GM06990 (cell line): ENCODE data around the gene ADGRG7.

Experiments
- DNase-seq: peaks from one replicate; pipeline ENCODE4 v3.0.0-alpha.2; 2011; ENCODE audit not compliant: insufficient read length; ENCODE audit errors: extremely low read depth
- H3K27me3 ChIP-seq: replicated peaks from 2 replicates; pipeline ENCODE4 v1.6.0; 2011; ENCODE audit warnings: low read length; ENCODE audit not compliant: control insufficient read depth, insufficient read depth
- H3K36me3 ChIP-seq: 2 replicates; pipeline ENCODE4 v1.5.1; 2011; ENCODE audit warnings: low read length; ENCODE audit not compliant: control insufficient read depth, insufficient read depth
- H3K4me3 ChIP-seq: replicated peaks from 2 replicates; pipeline ENCODE4 v1.5.1; 2011; ENCODE audit warnings: low read depth, mild to moderate bottlenecking, control low read depth, low read length
- CTCF ChIP-seq: IDR thresholded peaks from 2 replicates; pipeline ENCODE4 v1.5.1; 2011; ENCODE audit warnings: low read length, control low read depth, mild to moderate bottlenecking, inconsistent platforms; ENCODE audit not compliant: insufficient read depth, poor library complexity, severe bottlenecking

Gene ADGRG7

GRCh38 chr3:100702082-100702979 lies 92.9 kb downstream of the ADGRG7 start:
- no peak for TF ChIP-seq CTCF
- no peak for DNase-seq
- no peaks in the 10 kb centered on the region for H3K36me3 ChIP-seq
- no peaks in the 10 kb centered on the region for H3K27me3 ChIP-seq
- no peak overlapping the region for H3K4me3 ChIP-seq

GRCh38 chr3:100702980-100703345 lies 93.6 kb downstream of the ADGRG7 start:
- no peak for TF ChIP-seq CTCF
- no peaks in the 10 kb centered on the region for H3K36me3 ChIP-seq
- H3K27me3 ChIP-seq: no peaks in the 10 kb centered on the region

GRCh38 chr3:100703865-100704264 lies 94.5 kb downstream of the ADGRG7 start:
- no peak overlapping the region for H3K4me3 ChIP-seq
- DNase-seq: no peak
- no peaks in the 10 kb centered on the region for H3K27me3 ChIP-seq
- TF ChIP-seq CTCF: no peak
- H3K36me3 ChIP-seq: no peaks in the 10 kb centered on the region

More at GRCh38 chr3:100702980-100703345, 93.6 kb downstream of the ADGRG7 start:
- DNase-seq: no peak
- no peak overlapping the region for H3K4me3 ChIP-seq

GRCh38 chr3:100706365-100706764 lies 97.0 kb downstream of the ADGRG7 start:
- no peak for TF ChIP-seq CTCF
- H3K36me3 ChIP-seq: no peaks in the 10 kb centered on the region
- no peak overlapping the region for H3K4me3 ChIP-seq
- H3K27me3 ChIP-seq: no peaks in the 10 kb centered on the region
- DNase-seq: no peak

GRCh38 chr3:100708644-100708988 lies 99.2 kb downstream of the ADGRG7 start:
- peak; percentile 3 for DNase-seq
- H3K4me3 ChIP-seq: peak overlapping the region; percentile 46
- no peak for TF ChIP-seq CTCF

More at GRCh38 chr3:100708644-100708988, 99.2 kb downstream of the ADGRG7 start:
- no peaks in the 10 kb centered on the region; the same call in 1 of the 2 replicates for H3K36me3 ChIP-seq
- no peaks in the 10 kb centered on the region for H3K27me3 ChIP-seq
